ENCODE measurements around the gene CNN2.

DNA sequence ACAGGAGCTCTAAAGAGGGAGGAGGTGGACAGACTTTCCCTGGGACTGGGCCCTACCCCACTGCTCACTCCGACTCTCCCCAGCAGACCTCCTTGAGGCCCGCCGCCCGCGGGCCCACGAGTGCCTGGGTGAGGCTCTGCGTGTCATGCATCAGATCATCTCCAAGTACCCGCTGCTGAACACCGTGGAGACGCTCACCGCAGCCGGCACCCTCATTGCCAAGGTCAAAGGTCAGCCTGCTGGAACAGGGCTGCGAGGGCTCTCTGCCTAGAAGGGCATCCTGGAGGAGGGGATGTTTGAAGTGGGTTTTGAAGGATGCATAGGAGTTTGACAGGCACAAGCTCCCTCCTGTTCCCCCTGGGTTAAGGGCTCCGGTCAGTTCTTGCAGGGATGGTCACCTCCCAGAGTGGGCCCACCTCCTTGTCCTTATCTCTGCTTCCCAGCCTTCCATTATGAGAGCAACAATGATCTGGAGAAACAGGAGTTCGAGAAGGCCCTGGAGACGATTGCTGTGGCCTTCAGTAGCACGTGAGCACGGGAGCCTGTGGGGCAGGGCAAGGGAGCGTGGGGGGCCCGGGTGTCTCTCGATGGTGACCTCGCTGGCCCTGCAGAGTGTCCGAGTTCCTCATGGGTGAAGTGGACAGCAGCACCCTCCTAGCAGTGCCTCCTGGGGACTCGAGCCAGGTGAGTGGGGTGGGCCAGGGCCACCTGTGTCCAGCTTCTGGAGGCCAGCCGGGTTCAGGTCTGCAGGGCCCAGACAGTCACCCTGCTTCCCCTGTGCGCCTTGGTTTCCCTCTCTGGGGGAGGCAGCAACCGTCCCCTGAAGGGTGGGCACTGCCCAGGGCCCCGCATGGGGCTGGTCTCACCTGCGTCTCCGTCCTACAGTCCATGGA is 46.9 kb downstream of the CNN2 start:
- TF ChIP-seq POLR2AphosphoS5 (IDR thresholded peaks at IDR 0.05; ENCODE audit: low read depth, low read length) (no peak), TAF1 (IDR thresholded peaks at IDR 0.05; ENCODE audit: borderline replicate concordance, low read depth, low read length) (no peak)

All from GM12892 (cell line).